ENCODE results near the gene SEMA3E.

DNA sequence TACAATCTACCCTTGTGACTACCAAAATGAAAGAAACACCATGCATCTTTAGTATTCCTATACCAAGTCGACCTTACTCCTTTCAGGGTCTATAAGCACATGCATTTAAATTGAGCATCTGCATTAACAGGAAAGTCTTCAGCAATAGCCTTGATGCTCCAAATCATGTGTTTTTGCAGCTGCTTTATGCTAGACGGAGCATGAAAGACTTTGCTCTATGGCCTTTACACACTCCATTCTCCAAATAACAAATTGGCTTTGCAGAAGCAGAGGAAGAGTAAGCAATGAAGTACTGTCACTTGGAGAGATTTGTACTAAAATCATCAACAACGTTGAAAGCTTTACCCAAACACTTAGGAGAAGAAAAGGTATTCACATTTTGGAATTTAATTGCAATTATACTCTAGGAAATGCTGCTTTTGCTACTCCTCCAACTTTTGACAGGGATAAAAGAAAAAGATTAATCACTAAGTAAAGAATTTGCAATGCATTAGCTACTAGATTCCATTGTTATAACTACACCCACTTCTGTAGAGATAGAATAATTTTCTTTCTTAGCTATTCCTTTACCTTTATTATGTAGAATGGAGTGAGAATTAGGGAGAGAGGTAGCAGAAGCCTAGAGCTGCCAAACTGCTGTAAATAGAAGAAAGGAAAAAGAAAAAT lies 131.8 kb downstream of the SEMA3E start:
- TF ChIP-seq GATA2 (IDR thresholded peaks at IDR 0.05; ENCODE audit: low read depth, low read length) (no peak), GATA3 (IDR thresholded peaks at IDR 0.05; ENCODE audit: low read depth, low read length) (no peak)
